ENCODE results near the gene EXOC2.

DNA sequence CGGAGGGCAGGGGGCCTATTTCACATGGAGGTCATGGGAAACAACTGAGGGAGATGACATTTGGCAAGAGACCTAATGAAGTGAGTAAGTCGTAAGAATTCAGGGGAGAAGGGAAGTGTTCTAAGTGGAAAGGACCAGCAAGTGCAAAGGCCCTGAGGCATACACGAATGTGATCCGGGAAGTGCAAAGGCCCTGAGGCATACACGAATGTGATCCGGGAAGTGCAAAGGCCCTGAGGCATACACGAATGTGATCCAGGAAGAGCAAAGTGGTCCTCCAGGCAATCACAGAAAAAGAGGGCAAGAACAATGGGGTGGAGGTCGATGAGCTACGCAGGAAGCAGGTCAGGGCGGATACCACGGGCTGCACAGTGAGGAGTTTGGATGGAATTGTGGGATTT lies 24.2 kb upstream of the EXOC2 start:
- TF ChIP-seq, protein P1, sequence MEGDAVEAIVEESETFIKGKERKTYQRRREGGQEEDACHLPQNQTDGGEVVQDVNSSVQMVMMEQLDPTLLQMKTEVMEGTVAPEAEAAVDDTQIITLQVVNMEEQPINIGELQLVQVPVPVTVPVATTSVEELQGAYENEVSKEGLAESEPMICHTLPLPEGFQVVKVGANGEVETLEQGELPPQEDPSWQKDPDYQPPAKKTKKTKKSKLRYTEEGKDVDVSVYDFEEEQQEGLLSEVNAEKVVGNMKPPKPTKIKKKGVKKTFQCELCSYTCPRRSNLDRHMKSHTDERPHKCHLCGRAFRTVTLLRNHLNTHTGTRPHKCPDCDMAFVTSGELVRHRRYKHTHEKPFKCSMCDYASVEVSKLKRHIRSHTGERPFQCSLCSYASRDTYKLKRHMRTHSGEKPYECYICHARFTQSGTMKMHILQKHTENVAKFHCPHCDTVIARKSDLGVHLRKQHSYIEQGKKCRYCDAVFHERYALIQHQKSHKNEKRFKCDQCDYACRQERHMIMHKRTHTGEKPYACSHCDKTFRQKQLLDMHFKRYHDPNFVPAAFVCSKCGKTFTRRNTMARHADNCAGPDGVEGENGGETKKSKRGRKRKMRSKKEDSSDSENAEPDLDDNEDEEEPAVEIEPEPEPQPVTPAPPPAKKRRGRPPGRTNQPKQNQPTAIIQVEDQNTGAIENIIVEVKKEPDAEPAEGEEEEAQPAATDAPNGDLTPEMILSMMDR (IDR thresholded peaks at IDR 0.05) = no peak
- TF ChIP-seq POLR2AphosphoS5 (IDR thresholded peaks at IDR 0.05) (no peak), POLR2A (IDR thresholded peaks at IDR 0.05; ENCODE audit: low read depth) (no peak), EP300 (IDR thresholded peaks at IDR 0.05) (no peak)

Data from esophagus muscularis mucosa (tissue), 4 donors.